Measurements from ENCODE around the gene TTLL8. TPM values are rescaled to one million over a fixed set of nuclear protein-coding genes. Genes with fewer than 3 reads are reported as not detected.

TTLL8 gene
- polyA plus RNA-seq, 1 donor from 2014 or later = not detected

- H3K27me3 ChIP-seq (ENCODE audit: insufficient read depth, low read depth, low read length) = no peaks in the 10 kb centered on the region
- TF ChIP-seq POLR2AphosphoS5 (IDR thresholded peaks at IDR 0.05) (no peak), RAD21 (conservative IDR thresholded peaks at IDR 0.05) (no peak), MXI1 (conservative IDR thresholded peaks at IDR 0.05; ENCODE audit: poor library complexity, severe bottlenecking) (no peak), SMC3 (conservative IDR thresholded peaks at IDR 0.05; ENCODE audit: poor library complexity) (no peak), CTCF (IDR thresholded peaks at IDR 0.05; ENCODE audit: poor library complexity, severe bottlenecking) (no peak), EZH2 (IDR thresholded peaks at IDR 0.05; ENCODE audit: borderline replicate concordance, insufficient read depth, low read length, poor library complexity, severe bottlenecking) (no peak), TAF1 (IDR thresholded peaks at IDR 0.05; ENCODE audit: low read depth) (no peak), REST (IDR thresholded peaks at IDR 0.05; ENCODE audit: borderline replicate concordance) (no peak), EP300 (conservative IDR thresholded peaks at IDR 0.05; ENCODE audit: poor library complexity, severe bottlenecking) (no peak)
- no peak overlapping the region for H3K4me3 ChIP-seq (ENCODE audit: low read length)
- no peak overlapping the region for H3K27ac ChIP-seq (ENCODE audit: low read length)
- H2AFZ ChIP-seq (ENCODE audit: low read depth, low read length) = no peak overlapping the region
- no peak overlapping the region for H3K9ac ChIP-seq (ENCODE audit: low read length)
- H3K4me2 ChIP-seq (ENCODE audit: low read length) = no peak overlapping the region
- no peaks in the 10 kb centered on the region for H3K9me3 ChIP-seq (ENCODE audit: low read length)
- no peaks in the 10 kb centered on the region for H3F3A ChIP-seq (ENCODE audit: insufficient read depth, low read length, poor library complexity, severe bottlenecking)
- H3K36me3 ChIP-seq (ENCODE audit: insufficient read depth, low read length) = no peaks in the 10 kb centered on the region
- H4K20me1 ChIP-seq (ENCODE audit: insufficient read depth) = no peaks in the 10 kb centered on the region
- H3K79me2 ChIP-seq (replicated peaks; ENCODE audit: insufficient read depth, low read length) = no peaks in the 10 kb centered on the region
- H3K9me2 ChIP-seq (ENCODE audit: insufficient read depth, low read length) = no peaks in the 10 kb centered on the region
Measured at GRCh38 chr22:50084080-50084477, 26.0 kb upstream of the TTLL8 start.

- H2AFZ ChIP-seq (ENCODE audit: low read depth, low read length) = no peak overlapping the region
- H3F3A ChIP-seq (ENCODE audit: insufficient read depth, low read length, poor library complexity, severe bottlenecking) = no peaks in the 10 kb centered on the region
- H4K20me1 ChIP-seq (ENCODE audit: insufficient read depth) = no peaks in the 10 kb centered on the region
- TF ChIP-seq REST (IDR thresholded peaks at IDR 0.05; ENCODE audit: borderline replicate concordance) (no peak), EZH2 (IDR thresholded peaks at IDR 0.05; ENCODE audit: borderline replicate concordance, insufficient read depth, low read length, poor library complexity, severe bottlenecking) (no peak), CTCF (IDR thresholded peaks at IDR 0.05; ENCODE audit: poor library complexity, severe bottlenecking) (no peak), SMC3 (conservative IDR thresholded peaks at IDR 0.05; ENCODE audit: poor library complexity) (no peak), EP300 (conservative IDR thresholded peaks at IDR 0.05; ENCODE audit: poor library complexity, severe bottlenecking) (no peak), POLR2AphosphoS5 (IDR thresholded peaks at IDR 0.05) (no peak), MXI1 (conservative IDR thresholded peaks at IDR 0.05; ENCODE audit: poor library complexity, severe bottlenecking) (no peak), TAF1 (IDR thresholded peaks at IDR 0.05; ENCODE audit: low read depth) (no peak), RAD21 (conservative IDR thresholded peaks at IDR 0.05) (no peak)
- H3K27me3 ChIP-seq (ENCODE audit: insufficient read depth, low read depth, low read length) = no peaks in the 10 kb centered on the region
- H3K79me2 ChIP-seq (replicated peaks; ENCODE audit: insufficient read depth, low read length) = no peaks in the 10 kb centered on the region
- no peak overlapping the region for H3K4me3 ChIP-seq (ENCODE audit: low read length)
- no peak overlapping the region for H3K27ac ChIP-seq (ENCODE audit: low read length)
- H3K36me3 ChIP-seq (ENCODE audit: insufficient read depth, low read length) = no peaks in the 10 kb centered on the region
- no peak overlapping the region for H3K9ac ChIP-seq (ENCODE audit: low read length)
- H3K9me2 ChIP-seq (ENCODE audit: insufficient read depth, low read length) = no peaks in the 10 kb centered on the region
- no peak overlapping the region for H3K4me2 ChIP-seq (ENCODE audit: low read length)
- H3K9me3 ChIP-seq (ENCODE audit: low read length) = no peaks in the 10 kb centered on the region
Measured at GRCh38 chr22:50083462-50084079, 25.5 kb upstream of the TTLL8 start.
